Medulla oblongata (tissue), 1 donor: ENCODE data around the gene ZER1.
A peak's percentile ranks its signal among the peaks of the same experiment; 100 is the strongest.
"Not testable (repeated sequence)": the region's sequence is repeated elsewhere in the genome, so short reads cannot be mapped to it uniquely, and the experiment has no call there.

ENCODE experiments used
- DNase-seq: peaks from one replicate; pipeline ENCODE4 v3.0.0-alpha.2; 2015; ENCODE audit errors: extremely low spot score

ZER1 gene

DNA sequence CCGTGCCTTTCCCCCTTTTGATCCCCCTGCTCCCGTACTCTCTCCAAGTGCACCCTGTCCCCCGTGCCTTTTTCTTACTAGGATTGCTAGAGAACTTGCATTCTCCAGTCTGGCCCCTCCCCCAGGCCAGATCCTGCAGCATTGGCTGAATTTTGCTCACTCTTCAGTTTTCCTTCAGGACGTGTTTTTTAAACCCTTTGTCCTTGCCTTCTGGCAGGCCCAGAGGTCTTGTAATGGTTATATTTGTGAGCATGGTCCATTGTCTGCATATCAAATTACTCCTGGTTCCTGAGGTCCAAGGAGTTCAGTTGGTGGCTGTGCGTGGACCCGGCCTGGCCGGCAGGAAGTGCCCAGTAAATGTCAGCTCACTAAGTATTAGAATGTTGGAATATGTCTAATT lies 15.9 kb upstream of the ZER1 start:
- no peak for DNase-seq

DNA sequence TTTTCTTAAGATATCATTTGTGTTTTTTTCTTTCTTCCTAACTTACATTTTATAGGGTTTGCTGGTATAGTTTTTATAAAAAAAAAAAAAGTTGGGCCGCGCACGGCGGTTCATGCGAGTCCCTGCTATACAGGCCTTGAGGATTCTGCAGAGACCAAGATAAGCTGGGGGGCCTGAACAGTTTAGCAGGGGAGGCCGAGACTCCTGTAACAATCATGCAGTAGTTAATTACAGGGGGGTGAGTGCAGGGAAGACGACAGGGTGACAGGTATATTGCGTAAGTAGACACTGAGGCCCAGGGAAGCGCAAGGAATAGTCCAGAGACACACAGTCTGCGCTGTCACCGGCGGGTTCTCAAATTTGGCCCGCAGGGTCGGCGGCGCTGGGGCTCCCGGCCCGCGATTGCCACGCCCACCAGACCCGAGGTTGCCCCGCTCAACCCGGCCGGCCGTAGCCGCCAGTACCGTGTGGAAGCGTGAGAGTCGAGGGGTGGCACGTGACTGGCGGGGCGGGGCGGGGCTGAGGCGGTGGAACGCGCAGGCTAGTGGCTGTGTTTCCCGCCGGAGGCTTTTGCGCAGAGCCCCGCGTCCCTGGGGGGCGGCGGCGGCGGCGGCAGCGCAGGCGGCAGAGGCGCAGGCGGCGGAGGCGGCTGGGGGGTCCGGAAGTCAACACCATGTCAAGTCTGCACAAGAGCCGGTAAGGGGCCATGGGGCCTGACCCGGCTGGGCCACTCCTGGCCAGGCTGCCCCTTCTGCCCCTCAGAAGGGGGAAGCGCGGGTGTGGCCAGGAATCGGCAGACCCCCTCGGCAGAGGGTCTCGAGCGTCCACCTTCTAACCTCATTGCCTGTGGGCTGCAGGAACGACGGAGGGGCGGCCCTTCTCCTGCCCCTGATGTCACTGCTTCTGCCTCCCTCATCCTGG lies 15.2 kb upstream of the ZER1 start, which contains the start of gene TBC1D13:
Gene TBC1D13, plus strand, starts transcription at position 573 of the 921 bp plus-strand sequence. Its CDS starts 101 bp downstream, at position 674.
- peak; percentile 85 for DNase-seq

DNA sequence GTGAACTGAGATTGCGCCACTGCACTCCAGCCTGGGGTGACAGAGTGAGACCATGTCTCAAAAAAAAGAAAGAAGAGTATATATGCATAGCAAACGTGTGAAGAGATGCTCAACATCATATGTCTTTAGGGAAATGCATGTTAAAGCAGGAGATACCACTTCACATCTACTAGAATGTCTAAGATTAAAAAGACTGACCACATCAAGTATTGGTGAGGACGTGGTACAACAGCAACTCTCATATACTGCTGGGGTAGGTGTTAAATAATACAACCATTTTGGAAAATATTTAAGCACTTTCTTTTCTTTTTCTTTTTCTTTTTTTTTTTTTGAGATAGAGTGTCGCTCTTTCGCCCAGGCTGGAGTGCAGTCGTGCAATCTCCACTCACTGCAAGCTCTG lies 13.7 kb upstream of the ZER1 start:
- no peak for DNase-seq

DNA sequence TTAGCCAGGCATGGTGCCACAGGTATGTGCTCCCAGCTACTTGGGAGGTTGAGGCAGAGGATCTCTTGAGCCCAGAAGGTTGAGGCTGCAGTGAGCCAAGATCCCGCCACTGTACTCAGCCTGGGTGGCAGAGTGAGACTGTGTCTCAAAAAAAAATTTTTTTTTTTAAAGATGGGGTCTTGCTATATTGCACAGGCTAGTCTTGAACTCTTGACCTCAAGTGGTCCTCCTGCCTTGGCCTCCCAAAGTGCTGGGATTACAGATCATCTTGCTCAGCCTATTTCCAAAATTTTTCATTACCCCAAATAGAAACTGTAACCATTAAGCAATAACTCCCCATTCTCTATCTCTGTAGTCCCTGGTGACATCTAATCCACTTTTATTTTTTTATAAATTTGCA lies 10.9 kb upstream of the ZER1 start:
- no peak for DNase-seq

DNA sequence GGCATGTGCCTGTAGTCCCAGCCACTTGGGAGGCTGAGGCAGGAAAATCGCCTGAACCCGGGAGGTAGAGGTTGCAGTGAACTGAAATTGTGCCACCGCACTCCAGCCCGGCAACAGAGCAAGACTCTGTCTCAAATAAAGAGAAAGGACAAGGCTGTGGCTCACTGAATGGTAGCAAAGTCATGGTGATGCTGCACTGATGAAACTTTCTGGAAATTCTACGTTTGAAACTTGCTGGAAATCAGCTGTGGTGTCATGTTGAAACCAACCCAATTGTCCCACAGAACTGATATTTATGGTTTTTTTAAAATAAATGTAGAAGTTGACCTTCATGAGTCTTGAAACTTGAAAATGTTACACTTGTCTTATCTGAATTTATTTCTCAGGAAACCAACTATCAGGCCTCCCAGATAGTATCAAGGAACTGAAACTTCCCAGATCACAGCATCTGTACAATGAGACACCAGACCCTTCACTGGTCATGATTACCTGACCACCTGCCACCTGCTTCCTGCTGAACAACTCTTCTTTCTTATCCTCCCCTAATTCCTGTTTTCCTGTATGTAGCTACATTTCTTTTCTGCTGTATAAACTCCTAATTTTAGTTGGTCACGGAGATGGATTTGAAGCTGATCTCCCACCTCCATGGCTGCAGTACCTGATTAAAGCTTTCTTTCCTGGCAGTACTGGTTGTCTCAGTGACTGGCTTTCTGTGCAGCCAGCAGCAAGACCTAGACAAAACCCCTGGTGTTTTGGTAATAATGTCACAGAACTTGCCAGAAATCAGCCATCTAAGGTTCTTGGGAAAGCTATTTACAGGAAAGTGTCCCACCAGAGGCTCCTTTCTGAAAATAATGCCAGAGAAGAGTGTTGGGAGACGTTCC lies 9.7 kb upstream of the ZER1 start:
- DNase-seq: no peak

DNA sequence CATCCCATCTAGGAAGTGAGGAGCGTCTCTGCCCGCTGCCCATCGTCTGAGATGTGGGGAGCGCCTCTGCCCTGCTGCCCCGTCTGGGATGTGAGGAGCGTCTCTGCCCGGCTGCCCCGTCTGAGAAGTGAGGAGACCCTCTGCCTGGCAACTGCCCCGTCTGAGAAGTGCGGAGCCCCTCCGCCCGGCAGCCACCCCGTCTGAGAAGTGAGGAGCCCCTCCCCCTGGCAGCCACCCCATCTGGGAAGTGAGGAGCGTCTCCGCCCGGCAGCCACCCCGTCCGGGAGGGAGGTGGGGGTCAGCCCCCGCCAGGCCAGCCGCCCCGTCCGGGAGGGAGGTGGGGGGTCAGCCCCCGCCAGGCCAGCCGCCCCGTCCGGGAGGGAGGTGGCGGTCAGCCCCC lies 8.4 kb upstream of the ZER1 start:
- not testable (repeated sequence) for DNase-seq

DNA sequence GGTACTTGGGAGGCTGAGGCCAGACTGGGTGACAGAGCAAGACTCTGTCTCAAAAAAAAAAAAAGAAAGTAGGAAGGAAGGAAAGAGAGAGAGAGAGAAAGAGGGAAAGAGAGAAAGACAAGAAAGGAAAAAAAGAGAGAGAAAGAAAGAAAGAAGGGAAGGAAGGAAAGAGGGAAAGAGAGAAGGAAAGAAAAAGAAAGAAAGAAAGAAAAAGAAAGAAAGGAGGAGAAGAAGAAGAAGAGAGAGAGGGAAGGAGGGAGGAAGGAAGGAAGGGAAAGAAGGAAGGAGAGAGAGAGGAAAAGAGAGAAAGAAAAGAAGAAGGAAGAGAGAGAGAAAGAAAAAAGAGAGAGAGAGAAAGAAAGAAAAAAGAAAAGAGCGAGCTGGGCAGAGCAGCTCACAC lies 3.1 kb upstream of the ZER1 start:
- DNase-seq: no peak

DNA sequence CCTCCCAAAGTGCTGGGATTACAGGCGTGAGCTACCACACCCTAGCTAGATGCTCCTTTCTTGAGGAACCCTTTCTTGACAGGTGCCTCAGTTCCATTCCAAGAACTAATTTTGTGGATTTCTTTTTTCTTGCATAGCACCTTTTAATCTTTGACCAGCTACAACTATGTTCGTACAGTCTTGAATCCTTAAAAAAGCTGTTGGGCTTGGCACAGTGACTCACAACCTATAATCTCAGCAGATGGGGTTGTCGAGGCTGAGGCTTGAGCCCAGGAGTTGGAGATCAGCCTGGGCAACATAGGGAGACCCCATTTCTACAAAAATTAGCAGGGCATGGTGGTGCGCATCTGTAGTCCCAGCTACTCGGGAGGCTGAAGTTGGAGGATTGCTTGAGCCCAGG lies 1.3 kb upstream of the ZER1 start:
- no peak for DNase-seq

DNA sequence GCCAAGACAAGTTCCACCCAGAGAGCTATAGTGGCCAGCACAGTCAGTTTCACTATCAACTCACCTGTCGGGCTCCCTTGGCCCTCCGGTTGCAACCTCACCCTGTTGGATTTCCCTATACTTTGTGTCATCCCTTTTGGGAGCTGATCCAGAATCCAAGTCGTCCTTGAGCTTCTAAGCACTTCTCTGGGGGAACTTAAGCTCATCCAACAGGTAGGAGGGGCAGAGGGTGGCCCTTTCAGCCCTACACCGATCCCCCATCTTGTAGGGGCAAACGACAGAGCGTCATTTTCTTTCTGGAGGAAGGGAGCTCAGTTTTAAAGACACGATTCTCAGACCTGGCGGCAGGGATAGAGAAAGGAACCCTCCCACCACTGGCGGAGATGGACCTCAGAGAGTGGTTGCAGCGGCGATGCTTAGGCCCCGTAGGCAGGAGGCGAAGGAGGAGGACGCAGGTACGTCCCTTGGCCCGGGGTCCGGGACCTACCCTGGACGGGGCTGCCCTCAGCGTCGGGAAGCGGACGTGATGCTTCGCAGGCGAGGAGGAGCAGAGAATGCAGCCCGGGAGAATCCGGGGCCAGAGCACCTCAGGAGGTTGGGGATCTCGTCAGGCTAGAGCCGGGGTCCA lies 519 bp downstream of the ZER1 start:
- DNase-seq: no peak

DNA sequence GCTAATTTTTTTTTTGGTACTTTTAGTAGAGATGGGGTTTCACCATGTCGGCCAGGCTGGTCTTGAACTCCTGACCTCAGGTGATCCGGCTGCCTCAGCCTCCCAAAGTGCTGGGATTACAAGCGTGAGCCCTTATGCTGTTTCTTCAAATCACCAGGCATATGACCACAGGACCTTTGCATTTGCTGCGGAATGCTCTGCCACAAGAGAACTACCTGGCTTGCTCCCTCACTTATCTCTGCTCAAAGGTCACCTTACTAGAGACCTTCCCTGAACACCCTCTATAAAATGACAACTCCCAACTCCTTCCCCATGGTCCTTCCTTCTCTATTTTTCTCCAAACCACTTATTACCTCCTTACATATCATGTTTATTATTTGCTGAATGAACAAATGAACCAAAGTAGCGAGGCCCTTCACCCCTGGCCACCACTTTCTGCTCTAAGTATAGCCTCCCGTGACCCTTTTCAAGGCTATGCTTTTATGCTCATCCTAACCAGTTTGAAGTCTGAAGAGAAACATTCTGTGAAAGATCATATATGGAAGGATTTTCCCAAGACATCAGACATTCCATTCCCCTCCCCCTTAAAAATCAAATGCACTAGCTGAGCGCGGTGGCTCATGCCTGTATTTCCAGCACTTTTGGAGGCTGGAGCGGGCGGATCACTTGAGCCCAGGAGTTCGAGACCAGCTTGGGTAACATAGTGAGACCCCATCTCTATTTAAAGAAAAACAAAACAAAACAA lies 1.3 kb downstream of the ZER1 start:
- DNase-seq: no peak

DNA sequence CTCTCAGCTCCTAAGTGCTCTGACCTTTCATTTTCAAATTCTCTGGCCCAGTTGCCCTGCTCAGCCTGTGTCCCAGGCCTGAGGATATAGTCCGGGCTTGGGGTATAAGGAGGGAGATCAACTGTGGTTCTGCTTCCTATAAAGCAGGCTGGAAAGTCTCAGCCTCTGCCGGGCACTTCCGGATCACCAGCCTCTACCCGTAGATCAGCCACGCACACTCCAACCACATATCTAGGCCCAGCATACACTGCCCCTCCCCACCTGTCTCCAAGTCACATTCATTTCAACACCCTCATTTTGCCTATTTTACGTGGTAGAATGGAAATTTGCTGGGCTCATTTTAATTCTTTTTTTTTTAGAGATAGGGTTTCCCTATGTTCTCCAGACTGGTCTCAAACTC lies 3.1 kb downstream of the ZER1 start:
- DNase-seq: no peak

DNA sequence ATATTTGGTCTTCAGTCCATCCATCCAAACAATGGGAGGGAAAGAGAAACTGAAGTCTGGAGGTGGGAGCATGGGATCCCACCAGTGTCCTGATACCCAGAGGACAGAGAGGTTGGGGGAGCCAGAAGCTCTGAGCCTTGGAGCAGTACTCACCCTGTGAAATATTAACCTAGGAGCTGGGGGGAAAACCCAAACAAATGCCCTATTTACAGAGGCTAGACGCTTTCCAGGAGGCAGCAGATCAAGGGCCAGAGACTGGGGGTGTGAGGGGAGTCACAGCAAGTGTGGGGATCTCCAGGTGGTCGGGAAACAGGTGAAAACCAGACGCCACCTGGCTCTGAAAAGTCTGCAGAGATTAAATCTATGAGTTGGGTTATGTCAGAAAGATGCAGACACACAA lies 6.2 kb downstream of the ZER1 start:
- no peak for DNase-seq

DNA sequence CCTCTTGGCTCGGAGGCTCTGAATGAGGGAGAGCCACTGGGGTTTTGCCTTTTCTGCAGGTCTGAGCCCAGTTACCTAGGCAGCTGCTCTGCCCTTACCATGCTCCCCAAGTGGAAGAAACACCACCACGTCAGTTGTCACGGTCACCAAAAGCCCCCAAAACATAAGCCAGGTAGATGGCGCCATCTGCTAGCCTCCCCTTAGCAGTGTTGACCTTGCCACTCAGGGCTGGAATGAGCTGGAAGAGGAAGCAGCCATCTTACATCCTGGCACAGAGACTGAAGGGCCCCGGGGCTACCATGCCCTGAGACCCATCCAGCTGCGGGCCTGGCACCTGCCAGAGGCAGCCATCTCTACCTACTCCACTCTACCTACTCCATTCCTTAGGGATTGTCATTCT lies 7.4 kb downstream of the ZER1 start:
- DNase-seq: no peak

DNA sequence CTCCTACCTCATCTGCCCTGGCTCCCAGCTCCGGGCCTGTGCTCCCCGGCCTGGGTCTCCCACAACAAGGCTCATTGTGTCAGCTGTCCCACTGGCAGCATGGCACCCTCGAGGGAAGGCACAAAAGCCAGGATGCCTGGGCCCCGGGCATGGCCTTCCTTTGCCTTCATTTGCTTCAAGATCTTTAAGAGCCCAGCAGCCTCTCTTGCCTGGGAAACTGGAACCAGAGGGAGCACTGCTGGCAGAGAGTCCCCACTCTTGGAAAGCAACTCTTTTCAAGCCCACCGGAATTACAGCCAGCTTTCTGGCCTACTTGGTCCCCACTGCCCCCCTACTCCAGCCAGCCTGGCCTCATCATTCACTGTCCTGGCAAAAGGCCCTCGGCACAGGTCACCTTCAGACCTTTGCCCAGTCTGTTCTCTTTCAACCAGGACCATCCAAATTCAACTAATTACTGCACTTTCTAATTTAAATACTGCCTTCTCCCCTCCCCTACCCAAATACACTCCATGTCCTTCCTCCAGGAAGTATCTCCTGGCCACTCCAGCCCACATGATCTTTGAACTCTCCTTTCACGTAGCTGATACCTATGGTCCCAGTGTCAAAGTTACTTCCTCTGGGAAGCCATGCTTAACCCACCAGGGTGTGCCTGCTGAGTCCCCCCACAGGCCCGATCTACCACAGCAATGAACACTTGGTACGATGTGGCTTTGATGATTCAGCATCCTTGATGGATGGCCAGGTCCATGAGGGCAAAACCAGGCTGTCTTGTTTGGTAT lies 8.9 kb downstream of the ZER1 start:
- peak; percentile 12 for DNase-seq

DNA sequence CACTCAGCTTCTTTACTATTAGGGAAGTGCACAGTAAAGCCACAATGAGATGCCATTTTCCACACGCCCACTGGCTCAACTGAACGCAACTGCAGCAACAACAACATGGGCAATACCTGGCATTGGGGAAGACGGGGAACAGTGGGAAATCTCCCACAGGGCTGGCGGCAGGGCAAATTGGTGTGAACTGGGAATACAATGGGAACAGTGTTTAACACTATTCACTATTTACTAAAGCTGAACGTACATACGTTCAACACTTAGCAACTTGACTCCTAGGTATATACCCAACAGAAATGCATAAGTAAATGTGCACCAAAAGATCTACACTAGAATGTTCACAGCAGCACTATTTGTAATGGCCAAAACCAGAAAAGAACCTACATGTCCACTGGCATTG lies 14.1 kb downstream of the ZER1 start:
- no peak for DNase-seq

DNA sequence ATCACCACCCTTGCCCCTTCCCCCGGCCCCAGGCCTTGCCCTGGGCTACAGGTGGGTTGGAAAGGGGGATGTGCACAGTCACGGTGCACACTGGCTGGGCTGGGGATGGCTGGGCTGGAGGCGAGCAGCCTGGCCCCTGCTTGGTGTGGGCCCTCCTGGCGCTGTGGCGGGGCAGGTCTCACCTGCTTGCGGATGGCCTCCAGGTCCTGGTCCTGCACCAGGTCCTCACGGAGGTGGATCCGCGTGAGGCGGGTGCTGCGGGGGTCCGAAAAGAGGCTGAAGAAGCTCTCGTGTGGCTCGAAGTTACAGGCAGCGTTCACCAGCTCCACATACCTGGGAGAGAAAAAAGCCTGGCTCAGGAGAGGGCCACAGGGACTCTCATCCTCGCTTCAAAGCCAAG lies 18.1 kb downstream of the ZER1 start:
- no peak for DNase-seq

DNA sequence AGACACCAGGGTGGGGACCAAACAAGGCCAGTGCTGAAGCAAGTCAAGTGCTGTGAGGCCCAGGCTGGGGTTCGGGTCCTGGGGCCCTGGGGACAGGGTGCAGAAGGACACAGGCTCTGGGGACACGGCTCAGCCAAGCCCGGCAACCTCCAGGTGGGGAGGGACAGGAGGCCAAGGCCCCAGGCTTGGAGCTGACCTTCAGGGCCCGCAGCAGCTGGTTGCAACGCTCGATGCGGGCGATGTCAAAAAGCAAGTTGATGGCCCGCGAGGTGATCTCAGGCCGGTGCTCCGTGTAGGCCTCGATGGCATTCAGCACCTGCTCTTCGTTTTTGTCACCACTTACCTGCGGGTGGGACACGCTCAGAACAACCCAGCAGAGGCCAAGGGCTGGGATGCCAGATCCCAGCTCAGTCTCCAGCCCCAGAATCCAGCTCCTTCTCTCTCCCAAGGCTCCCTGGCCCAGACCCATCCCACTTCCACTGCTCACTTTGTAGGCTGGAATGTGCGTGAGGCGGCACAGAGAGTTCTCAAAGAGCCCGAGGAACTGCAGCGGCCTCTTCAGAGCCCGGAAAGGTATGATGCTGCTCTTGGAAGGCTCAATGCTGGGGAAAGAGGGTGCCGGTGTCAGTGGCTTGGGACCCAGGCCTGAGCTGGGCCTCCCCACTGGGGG lies 20.7 kb downstream of the ZER1 start:
- DNase-seq: no peak

DNA sequence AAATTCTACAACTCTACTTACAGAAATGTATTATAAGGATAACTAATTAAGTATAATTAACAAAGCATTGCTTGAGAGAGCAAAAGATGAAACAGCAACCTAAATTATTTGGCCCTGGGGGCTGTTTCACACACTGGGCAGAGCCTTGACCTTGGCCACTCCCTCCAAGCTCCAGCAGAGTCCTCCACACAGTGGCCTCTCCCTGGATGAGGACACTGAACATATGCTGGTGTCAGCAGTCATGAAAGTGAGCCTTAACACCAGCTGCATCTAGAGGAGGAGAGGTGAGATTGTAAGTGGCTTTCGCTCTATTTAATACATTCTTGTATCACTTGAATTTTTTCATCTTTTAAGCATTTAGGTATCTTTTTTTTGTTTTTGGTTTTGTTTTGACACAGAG lies 24.5 kb downstream of the ZER1 start:
- DNase-seq: no peak

DNA sequence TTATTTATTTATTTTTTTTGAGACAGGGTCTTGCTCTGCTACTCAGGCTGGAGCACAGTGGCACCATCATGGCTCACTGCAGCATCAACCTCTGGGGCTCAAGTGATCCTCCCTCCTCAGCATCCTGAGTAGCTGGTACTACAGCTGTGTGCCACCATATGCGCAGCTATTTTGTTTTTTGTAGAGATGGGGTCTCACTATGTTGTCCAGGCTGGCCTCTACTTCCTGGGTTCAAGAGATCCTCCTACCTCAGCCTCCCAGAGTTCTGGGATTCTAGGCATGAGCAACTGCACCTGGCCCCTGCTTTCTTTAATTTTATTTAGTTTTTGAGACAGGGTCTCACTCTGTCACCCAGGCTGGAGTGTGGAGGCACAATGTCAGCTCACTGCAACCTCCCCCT lies 28.3 kb downstream of the ZER1 start:
- no peak for DNase-seq

DNA sequence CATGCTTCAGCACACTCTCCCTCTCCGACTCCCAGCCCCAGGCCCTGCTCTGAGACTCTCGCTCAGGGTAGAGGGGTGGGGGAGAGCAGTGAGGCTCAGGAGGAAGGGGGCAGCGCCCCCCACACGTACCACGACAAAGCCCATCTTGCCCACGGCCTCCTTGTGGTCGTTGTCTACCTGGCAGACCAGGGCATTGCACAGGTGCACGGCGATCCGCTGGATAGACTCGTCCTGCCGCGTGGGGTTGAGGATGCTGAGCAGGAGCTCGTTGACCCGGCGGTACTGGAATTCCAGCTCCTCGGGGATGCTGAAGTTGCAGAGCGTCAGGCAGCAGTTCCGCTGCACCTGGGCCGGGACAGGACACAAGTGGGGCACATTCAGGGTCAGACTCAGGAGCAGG lies 29.3 kb downstream of the ZER1 start:
- DNase-seq: no peak
